Ecto neural progenitor cell (in vitro differentiated cells): ENCODE results near the gene RYR1.
"Not testable (repeated sequence)": the region's sequence is repeated elsewhere in the genome, so short reads cannot be mapped to it uniquely, and the experiment has no call there.

Source experiments
- DNase-seq: peaks from one replicate; pipeline ENCODE4 v3.0.0-alpha.2; 2018; ENCODE audit warnings: low spot score

Gene RYR1

GRCh38 chr19:38538793-38539528 lies 105.5 kb downstream of the RYR1 start:
- no peak for DNase-seq

GRCh38 chr19:38539751-38540150 lies 106.3 kb downstream of the RYR1 start:
- DNase-seq: no peak

- no peak for DNase-seq
These were observed 108.5 kb downstream of the RYR1 start for GRCh38 chr19:38542040-38542439.

- DNase-seq: no peak
These were observed 109.9 kb downstream of the RYR1 start for GRCh38 chr19:38543286-38543806.

GRCh38 chr19:38543807-38544568 lies 110.5 kb downstream of the RYR1 start:
- no peak for DNase-seq

GRCh38 chr19:38544569-38545315 lies 111.3 kb downstream of the RYR1 start:
- DNase-seq: no peak

- no peak for DNase-seq
These were observed 112.1 kb downstream of the RYR1 start for GRCh38 chr19:38545596-38545995.

GRCh38 chr19:38547421-38547820 lies 113.9 kb downstream of the RYR1 start:
- no peak for DNase-seq

GRCh38 chr19:38549061-38549460 lies 115.6 kb downstream of the RYR1 start:
- DNase-seq: no peak

GRCh38 chr19:38549942-38550341 lies 116.5 kb downstream of the RYR1 start:
- no peak for DNase-seq

- no peak for DNase-seq
These were observed 116.9 kb downstream of the RYR1 start for GRCh38 chr19:38550376-38550775.

- DNase-seq: no peak
These were observed 117.9 kb downstream of the RYR1 start for GRCh38 chr19:38551450-38551813.

GRCh38 chr19:38553239-38553638 lies 119.7 kb downstream of the RYR1 start:
- not testable (repeated sequence) for DNase-seq

GRCh38 chr19:38554676-38555141 lies 121.2 kb downstream of the RYR1 start:
- no peak for DNase-seq

- no peak for DNase-seq
These were observed 121.7 kb downstream of the RYR1 start for GRCh38 chr19:38555200-38555599.

GRCh38 chr19:38556521-38557174 lies 123.2 kb downstream of the RYR1 start:
- no peak for DNase-seq

GRCh38 chr19:38557205-38557799 lies 123.8 kb downstream of the RYR1 start:
- no peak for DNase-seq

GRCh38 chr19:38558933-38559332 lies 125.4 kb downstream of the RYR1 start:
- DNase-seq: not testable (repeated sequence)

GRCh38 chr19:38559428-38560401 lies 126.2 kb downstream of the RYR1 start:
- DNase-seq: no peak

- DNase-seq: peak; percentile 32
These were observed 127.6 kb downstream of the RYR1 start for GRCh38 chr19:38561053-38561606.
